ENCODE measurements around the gene FNDC11. TPM values are rescaled to one million over a fixed set of nuclear protein-coding genes. Genes with fewer than 3 reads are reported as not detected.

The FNDC11 gene
- total RNA-seq, 1 donor from 2014 or later = 1.3 TPM

DNA sequence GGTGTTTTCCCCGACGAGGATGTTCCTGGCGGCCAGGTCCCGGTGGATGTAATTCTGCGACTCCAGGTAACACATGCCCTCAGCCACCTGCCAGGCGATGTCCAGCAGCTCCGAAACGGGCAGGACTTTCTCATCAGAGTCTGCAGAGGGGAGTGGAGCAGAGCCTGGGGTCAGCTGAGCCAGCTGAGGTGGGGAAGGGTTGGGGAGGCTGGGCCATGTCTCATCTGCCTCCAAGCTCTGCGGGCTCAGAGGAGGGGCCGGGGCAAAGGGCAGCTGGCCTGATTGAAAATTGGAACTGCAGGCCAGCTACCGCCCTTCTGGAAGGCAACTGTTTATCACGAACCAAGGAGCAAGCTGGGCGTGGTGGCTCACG, 23.2 kb upstream of the FNDC11 start:
- peaks cover 5% of the 10 kb centered on the region for H3K27me3 Mint-ChIP-seq (ENCODE audit: unreplicated experiment)
- H3K36me3 Mint-ChIP-seq (ENCODE audit: low read depth, unreplicated experiment) = peaks cover 4% of the 10 kb centered on the region
- DNase-seq (ENCODE audit: low spot score) = no peak
- TF ChIP-seq, protein P1, sequence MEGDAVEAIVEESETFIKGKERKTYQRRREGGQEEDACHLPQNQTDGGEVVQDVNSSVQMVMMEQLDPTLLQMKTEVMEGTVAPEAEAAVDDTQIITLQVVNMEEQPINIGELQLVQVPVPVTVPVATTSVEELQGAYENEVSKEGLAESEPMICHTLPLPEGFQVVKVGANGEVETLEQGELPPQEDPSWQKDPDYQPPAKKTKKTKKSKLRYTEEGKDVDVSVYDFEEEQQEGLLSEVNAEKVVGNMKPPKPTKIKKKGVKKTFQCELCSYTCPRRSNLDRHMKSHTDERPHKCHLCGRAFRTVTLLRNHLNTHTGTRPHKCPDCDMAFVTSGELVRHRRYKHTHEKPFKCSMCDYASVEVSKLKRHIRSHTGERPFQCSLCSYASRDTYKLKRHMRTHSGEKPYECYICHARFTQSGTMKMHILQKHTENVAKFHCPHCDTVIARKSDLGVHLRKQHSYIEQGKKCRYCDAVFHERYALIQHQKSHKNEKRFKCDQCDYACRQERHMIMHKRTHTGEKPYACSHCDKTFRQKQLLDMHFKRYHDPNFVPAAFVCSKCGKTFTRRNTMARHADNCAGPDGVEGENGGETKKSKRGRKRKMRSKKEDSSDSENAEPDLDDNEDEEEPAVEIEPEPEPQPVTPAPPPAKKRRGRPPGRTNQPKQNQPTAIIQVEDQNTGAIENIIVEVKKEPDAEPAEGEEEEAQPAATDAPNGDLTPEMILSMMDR (IDR thresholded peaks at IDR 0.05; ENCODE audit: unreplicated experiment) = no peak
- H3K27ac Mint-ChIP-seq (ENCODE audit: unreplicated experiment) = no peak overlapping the region
- H3K4me1 Mint-ChIP-seq (ENCODE audit: unreplicated experiment) = no peaks in the 10 kb centered on the region
- H3K4me3 Mint-ChIP-seq (ENCODE audit: unreplicated experiment) = no peak overlapping the region
- H3K9me3 Mint-ChIP-seq (ENCODE audit: unreplicated experiment) = no peaks in the 10 kb centered on the region

DNA sequence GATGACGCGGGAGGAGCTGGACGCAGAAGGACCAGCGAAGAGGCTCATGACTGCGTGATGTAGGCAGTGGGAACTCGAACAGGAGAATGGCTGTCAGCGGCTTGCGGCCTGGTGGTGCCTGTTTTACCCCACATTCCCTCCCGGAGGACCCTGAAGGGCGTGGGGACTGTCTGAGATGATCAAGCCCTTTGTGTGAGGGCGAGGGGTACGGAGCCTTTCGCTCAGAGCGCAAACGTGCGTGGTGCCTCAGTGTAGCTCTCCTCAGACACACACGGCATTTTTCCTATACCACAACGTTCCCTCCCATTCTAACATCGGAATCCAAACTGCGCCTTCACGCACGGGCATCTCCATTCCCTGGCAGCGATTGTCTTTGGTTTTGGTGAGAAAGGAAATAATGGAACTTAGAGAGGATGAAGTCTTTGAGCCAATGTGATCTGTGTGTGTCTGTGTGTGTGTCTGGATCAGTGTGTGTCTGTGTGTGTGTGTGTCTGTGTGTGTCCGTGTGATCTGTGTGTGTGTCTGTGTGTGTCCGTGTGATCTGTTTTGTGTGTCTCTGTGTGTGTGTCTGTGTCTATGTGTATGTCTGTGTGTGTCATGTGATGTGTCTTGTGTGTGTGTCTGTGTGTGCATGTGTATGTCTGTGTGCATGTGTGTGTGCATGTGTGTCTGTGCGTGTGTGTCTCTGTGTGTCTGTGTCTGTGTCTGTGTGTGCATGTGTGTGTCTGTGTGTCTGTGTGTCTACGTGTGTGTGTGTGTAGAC, 22.1 kb upstream of the FNDC11 start:
- H3K4me1 Mint-ChIP-seq (ENCODE audit: unreplicated experiment) = no peaks in the 10 kb centered on the region
- H3K9me3 Mint-ChIP-seq (ENCODE audit: unreplicated experiment) = no peaks in the 10 kb centered on the region
- TF ChIP-seq, protein P1 (IDR thresholded peaks at IDR 0.05; ENCODE audit: unreplicated experiment) = no peak
- H3K36me3 Mint-ChIP-seq (ENCODE audit: low read depth, unreplicated experiment) = peaks cover 4% of the 10 kb centered on the region
- H3K27me3 Mint-ChIP-seq (ENCODE audit: unreplicated experiment) = peaks cover 5% of the 10 kb centered on the region
- H3K27ac Mint-ChIP-seq (ENCODE audit: unreplicated experiment) = no peak overlapping the region
- no peak for DNase-seq (ENCODE audit: low spot score)
- peak overlapping the region; percentile 31 for H3K4me3 Mint-ChIP-seq (ENCODE audit: unreplicated experiment)

DNA sequence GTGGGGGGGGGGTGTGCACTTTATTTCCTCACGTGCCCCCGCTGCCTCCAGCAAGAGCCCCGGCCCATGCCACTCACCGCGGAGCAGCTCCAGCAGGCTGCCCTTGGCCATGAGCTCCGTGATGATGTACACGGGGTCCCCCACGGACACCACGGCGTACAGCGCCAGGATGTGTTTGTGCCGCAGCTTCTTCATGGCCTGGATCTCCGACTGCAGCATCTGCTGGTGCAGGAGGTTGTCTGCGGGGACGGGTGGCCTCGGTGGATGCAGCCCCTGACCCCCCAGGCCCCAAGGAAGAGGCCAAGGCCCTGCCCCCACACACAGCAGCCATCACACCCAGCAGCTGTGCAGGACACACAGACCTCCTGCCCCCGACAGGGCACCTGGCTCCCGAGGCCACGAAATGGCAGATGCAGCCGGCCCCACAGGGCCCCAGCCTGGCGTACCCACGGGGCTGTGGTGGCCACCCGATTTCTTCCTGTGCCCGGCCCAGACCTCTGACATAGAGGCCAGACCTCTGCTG, 21.4 kb upstream of the FNDC11 start:
- H3K4me1 Mint-ChIP-seq (ENCODE audit: unreplicated experiment) = no peaks in the 10 kb centered on the region
- TF ChIP-seq, protein P1 (IDR thresholded peaks at IDR 0.05; ENCODE audit: unreplicated experiment) = no peak
- H3K36me3 Mint-ChIP-seq (ENCODE audit: low read depth, unreplicated experiment) = peaks cover 4% of the 10 kb centered on the region
- DNase-seq (ENCODE audit: low spot score) = no peak
- H3K4me3 Mint-ChIP-seq (ENCODE audit: unreplicated experiment) = no peak overlapping the region
- peaks cover 5% of the 10 kb centered on the region for H3K27me3 Mint-ChIP-seq (ENCODE audit: unreplicated experiment)
- no peak overlapping the region for H3K27ac Mint-ChIP-seq (ENCODE audit: unreplicated experiment)
- no peaks in the 10 kb centered on the region for H3K9me3 Mint-ChIP-seq (ENCODE audit: unreplicated experiment)

DNA sequence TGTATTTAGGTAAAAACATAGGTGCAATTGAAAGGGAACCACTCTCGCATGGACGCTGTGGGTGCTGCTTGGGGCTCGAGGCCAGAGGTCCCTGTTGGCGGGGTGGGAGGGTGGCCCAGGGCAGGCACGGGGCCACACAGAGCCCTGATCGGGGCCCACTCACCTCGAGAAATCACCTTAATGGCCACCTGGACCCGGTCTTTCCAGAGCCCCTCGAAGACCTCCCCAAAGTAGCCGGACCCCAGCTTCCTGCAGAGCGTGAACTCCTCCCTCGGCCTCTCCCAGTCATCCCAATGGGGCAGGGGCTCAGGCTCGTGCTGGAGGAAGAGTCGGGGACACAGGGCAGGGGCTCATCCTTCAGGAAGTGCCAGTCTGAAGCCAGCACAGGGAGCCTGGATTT, 20.6 kb upstream of the FNDC11 start:
- Mint-ChIP-seq H3K27me3 (ENCODE audit: unreplicated experiment) (peaks cover 5% of the 10 kb centered on the region), H3K27ac (ENCODE audit: unreplicated experiment) (no peak overlapping the region), H3K36me3 (ENCODE audit: low read depth, unreplicated experiment) (peaks cover 4% of the 10 kb centered on the region), H3K4me1 (ENCODE audit: unreplicated experiment) (no peaks in the 10 kb centered on the region), H3K9me3 (ENCODE audit: unreplicated experiment) (no peaks in the 10 kb centered on the region), H3K4me3 (ENCODE audit: unreplicated experiment) (no peak overlapping the region)
- DNase-seq (ENCODE audit: low spot score) = no peak
- TF ChIP-seq, protein P1 (IDR thresholded peaks at IDR 0.05; ENCODE audit: unreplicated experiment) = no peak

DNA sequence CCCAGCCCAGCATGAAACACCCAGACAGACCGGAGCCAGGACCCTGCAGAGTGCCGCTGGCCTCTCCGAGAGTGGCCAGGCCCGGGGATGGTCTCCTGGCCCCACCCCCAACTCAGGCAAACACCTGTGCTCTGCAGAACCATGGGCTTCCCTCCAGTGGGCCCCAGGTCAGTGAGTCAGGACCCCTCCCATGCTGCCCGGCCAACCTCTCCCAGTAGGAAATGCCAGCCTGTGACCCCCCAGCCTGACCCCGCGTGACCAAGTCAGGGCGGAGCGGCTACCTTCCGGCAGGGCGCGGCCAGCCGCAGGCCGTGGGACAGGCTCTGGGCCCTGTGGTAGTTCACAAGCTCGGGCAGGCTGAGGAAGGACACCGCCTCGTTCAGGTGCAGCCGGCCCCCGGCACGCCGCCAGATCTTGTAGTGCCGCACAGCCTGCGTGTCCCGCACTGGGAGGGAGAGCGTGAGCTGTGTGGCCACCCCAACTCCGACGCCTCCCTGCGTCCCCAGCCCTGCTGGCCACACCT, 20.0 kb upstream of the FNDC11 start:
- Mint-ChIP-seq H3K4me3 (ENCODE audit: unreplicated experiment) (no peak overlapping the region), H3K36me3 (ENCODE audit: low read depth, unreplicated experiment) (peaks cover 4% of the 10 kb centered on the region), H3K4me1 (ENCODE audit: unreplicated experiment) (no peaks in the 10 kb centered on the region), H3K27ac (ENCODE audit: unreplicated experiment) (no peak overlapping the region), H3K9me3 (ENCODE audit: unreplicated experiment) (no peaks in the 10 kb centered on the region), H3K27me3 (ENCODE audit: unreplicated experiment) (peaks cover 5% of the 10 kb centered on the region)
- no peak for DNase-seq (ENCODE audit: low spot score)
- TF ChIP-seq, protein P1 (IDR thresholded peaks at IDR 0.05; ENCODE audit: unreplicated experiment) = no peak

Data from endothelial cell (in vitro differentiated cells).